MM.1S (cell line): Measurements from ENCODE around the gene KCNT1.

Experiments
- EZH2 ChIP-seq: fragments of 300-600 bp; sonication (generic); optimal IDR thresholded peaks from 2 replicates; pipeline ENCODE3; 2017; ENCODE audit warnings: low read depth, mild to moderate bottlenecking, antibody characterized with exemption, low read length, mixed read lengths
- EZH2phosphoT487 ChIP-seq: fragments of 300-600 bp; sonication (generic); IDR thresholded peaks from 2 replicates; pipeline ENCODE4 v1.6.1; 2018; ENCODE audit warnings: antibody characterized with exemption, low read length
- TF ChIP-seq, protein P1 (sequence below): fragments of 300-600 bp; sonication (generic); IDR thresholded peaks from 2 replicates; pipeline ENCODE4 v1.5.1; 2016; ENCODE audit warnings: antibody characterized with exemption, low read length, mixed read lengths

DNA sequence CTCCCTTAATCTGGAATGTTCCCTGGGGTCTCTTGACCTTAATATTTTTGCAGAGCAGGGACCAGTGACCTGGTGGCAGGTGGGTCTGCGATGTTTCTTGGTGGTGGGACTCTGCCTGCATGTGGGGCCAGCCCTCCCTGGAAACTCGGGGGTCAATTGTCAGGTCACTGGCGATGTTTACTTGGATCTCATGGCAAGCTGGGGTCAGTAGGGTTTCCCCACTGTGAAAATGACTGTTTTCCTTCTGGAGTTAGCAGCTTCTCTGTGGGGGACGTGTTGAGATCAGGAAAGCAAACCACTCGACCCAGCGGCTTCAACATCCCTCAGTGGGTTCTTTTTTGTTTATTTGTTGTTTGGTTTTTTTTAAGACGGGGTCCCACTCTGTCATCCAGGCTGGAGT is 73.9 kb downstream of the KCNT1 start:
- TF ChIP-seq, protein P1, sequence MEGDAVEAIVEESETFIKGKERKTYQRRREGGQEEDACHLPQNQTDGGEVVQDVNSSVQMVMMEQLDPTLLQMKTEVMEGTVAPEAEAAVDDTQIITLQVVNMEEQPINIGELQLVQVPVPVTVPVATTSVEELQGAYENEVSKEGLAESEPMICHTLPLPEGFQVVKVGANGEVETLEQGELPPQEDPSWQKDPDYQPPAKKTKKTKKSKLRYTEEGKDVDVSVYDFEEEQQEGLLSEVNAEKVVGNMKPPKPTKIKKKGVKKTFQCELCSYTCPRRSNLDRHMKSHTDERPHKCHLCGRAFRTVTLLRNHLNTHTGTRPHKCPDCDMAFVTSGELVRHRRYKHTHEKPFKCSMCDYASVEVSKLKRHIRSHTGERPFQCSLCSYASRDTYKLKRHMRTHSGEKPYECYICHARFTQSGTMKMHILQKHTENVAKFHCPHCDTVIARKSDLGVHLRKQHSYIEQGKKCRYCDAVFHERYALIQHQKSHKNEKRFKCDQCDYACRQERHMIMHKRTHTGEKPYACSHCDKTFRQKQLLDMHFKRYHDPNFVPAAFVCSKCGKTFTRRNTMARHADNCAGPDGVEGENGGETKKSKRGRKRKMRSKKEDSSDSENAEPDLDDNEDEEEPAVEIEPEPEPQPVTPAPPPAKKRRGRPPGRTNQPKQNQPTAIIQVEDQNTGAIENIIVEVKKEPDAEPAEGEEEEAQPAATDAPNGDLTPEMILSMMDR: no peak
- no peak for TF ChIP-seq EZH2phosphoT487
- TF ChIP-seq EZH2: no peak
